Cardiac muscle cell (in vitro differentiated cells and primary cell): ENCODE data around the gene TRMT61A. TPM values are rescaled to one million over a fixed set of nuclear protein-coding genes. Genes with fewer than 3 reads are reported as not detected.

Source experiments
- DNase-seq, 2 donors: peaks; one replicate each; pipeline versions ENCODE4 v3.0.0 to v3.0.0-alpha.2; 2010 to 2017; ENCODE audit warnings: low read depth in 1 of 2, low spot score in 1 of 2
- H3K27ac ChIP-seq: fragments of 200-600 bp; sonication (generic); 2 replicates; pipeline ENCODE4 v1.5.1; 2016
- H3K27me3 ChIP-seq: fragments of 200-600 bp; sonication (generic); 2 replicates; pipeline ENCODE4 v1.6.0; 2016; ENCODE audit warnings: control low read depth
- H3K36me3 ChIP-seq: fragments of 200-600 bp; sonication (generic); 2 replicates; pipeline ENCODE4 v1.5.1; 2016; ENCODE audit warnings: control low read depth
- H3K4me1 ChIP-seq: fragments of 200-600 bp; sonication (generic); 2 replicates; pipeline ENCODE4 v1.8.1; 2017; ENCODE audit warnings: low read depth, mild to moderate bottlenecking, mixed run types
- H3K4me3 ChIP-seq: fragments of 200-600 bp; sonication (generic); 2 replicates; pipeline ENCODE4 v1.5.1; 2016; ENCODE audit warnings: mild to moderate bottlenecking
- H3K9me3 ChIP-seq: fragments of 200-600 bp; sonication (generic); 2 replicates; pipeline ENCODE4 v1.5.1; 2017; ENCODE audit warnings: low read depth, mild to moderate bottlenecking, control low read depth
- CTCF ChIP-seq: IDR thresholded peaks from 2 replicates; pipeline ENCODE4 v1.5.1; 2012; ENCODE audit warnings: low read depth, mild to moderate bottlenecking, low read length
- polyA plus RNA-seq: library from polyadenylated mRNA; unstranded; fragments of >200 nt; fragmentation: Nextera tagmentation; extraction: Ambion mirVana; gene quantifications from 2 replicates; pipeline ENCODE4 v1.2.1, GENCODE V29; 2016
- total RNA-seq: library from RNA; depleted of rRNA; stranded (reverse); fragments of >200 nt; gene quantifications from 2 replicates; pipeline ENCODE4 v1.2.3, GENCODE V29; 2016

The TRMT61A gene
- total and polyA plus RNA-seq, 2 experiments from 2014 or later = 7.4 to 7.5 TPM

GRCh38 chr14:103555559-103556337 lies 26.8 kb downstream of the TRMT61A start:
- no peaks in the 10 kb centered on the region for H3K27me3 ChIP-seq
- no peaks in the 10 kb centered on the region for H3K9me3 ChIP-seq
- no peak for TF ChIP-seq CTCF
- H3K4me3 ChIP-seq = no peak overlapping the region
- peak overlapping the region; percentile 79 for H3K27ac ChIP-seq
- peak in 1 of 2 donors; percentile 28 for DNase-seq
- H3K36me3 ChIP-seq = peaks cover 21% of the 10 kb centered on the region
- H3K4me1 ChIP-seq = peaks cover 19% of the 10 kb centered on the region

GRCh38 chr14:103556946-103557758 lies 28.2 kb downstream of the TRMT61A start:
- Histone ChIP-seq H3K27me3 (no peaks in the 10 kb centered on the region), H3K27ac (peak overlapping the region; percentile 64), H3K4me1 (peaks cover 25% of the 10 kb centered on the region), H3K4me3 (no peak overlapping the region), H3K36me3 (peaks cover 21% of the 10 kb centered on the region), H3K9me3 (no peaks in the 10 kb centered on the region)
- no peak for TF ChIP-seq CTCF
- no peak for DNase-seq

- peak in 1 of 2 donors; percentile 34 for DNase-seq
- H3K4me3 ChIP-seq = no peak overlapping the region
- no peaks in the 10 kb centered on the region for H3K9me3 ChIP-seq
- peaks cover 25% of the 10 kb centered on the region for H3K4me1 ChIP-seq
- TF ChIP-seq CTCF = no peak
- H3K36me3 ChIP-seq = peaks cover 21% of the 10 kb centered on the region
- H3K27me3 ChIP-seq = no peaks in the 10 kb centered on the region
- no peak overlapping the region for H3K27ac ChIP-seq
Measured at GRCh38 chr14:103558071-103558882, 29.3 kb downstream of the TRMT61A start.

DNA sequence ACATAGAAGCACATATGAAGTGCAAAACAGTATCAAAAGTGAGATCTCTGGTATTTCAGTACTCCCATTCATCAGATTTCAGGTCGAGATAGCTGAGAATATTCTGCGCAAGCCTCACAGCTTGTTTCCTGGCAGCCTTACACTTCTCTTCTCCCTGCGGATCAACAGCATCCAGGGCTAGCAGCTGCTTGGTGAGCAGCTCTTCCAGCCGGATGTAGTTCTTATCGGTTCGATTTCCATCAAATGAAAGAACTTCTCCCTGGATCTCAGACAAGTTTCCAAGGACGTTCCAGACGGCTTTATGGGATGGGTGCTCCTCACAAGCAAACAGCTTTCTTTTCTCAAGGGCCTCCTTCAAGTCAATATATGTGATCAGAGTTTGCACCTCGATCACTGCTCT lies 30.8 kb downstream of the TRMT61A start:
- peaks cover 32% of the 10 kb centered on the region for H3K4me1 ChIP-seq
- H3K27me3 ChIP-seq = no peaks in the 10 kb centered on the region
- TF ChIP-seq CTCF = no peak
- H3K4me3 ChIP-seq = no peak overlapping the region
- peaks cover 21% of the 10 kb centered on the region for H3K36me3 ChIP-seq
- no peak for DNase-seq
- no peak overlapping the region for H3K27ac ChIP-seq
- H3K9me3 ChIP-seq = no peaks in the 10 kb centered on the region

- peaks cover 26% of the 10 kb centered on the region for H3K4me1 ChIP-seq
- H3K9me3 ChIP-seq = no peaks in the 10 kb centered on the region
- H3K36me3 ChIP-seq = peaks cover 21% of the 10 kb centered on the region
- DNase-seq = no peak
- no peak for TF ChIP-seq CTCF
- H3K27ac ChIP-seq = peak overlapping the region; percentile 99
- peak overlapping the region; percentile 81 for H3K4me3 ChIP-seq
- no peaks in the 10 kb centered on the region for H3K27me3 ChIP-seq
Measured at GRCh38 chr14:103560691-103561090, 31.7 kb downstream of the TRMT61A start.
